Fibroblast of upper back skin (primary cell): ENCODE data around the gene NRG3.
A peak's percentile ranks its signal among the peaks of the same experiment; 100 is the strongest.

Experiments
- DNase-seq: peaks from one replicate; pipeline ENCODE4 v3.0.0-alpha.2; 2013

NRG3 gene

GRCh38 chr10:81874875-81875466 is at the start of gene NRG3:
TSS of gene NRG3 (plus strand) at chr10:81875194.
- no peak for DNase-seq

GRCh38 chr10:81828251-81828650 is 46.7 kb upstream of the NRG3 start:
- DNase-seq: no peak

GRCh38 chr10:81831060-81831459 is 43.9 kb upstream of the NRG3 start:
- DNase-seq: no peak

- DNase-seq: no peak
These were observed 36.0 kb upstream of the NRG3 start for GRCh38 chr10:81838950-81839349.

- no peak for DNase-seq
These were observed 32.0 kb upstream of the NRG3 start for GRCh38 chr10:81843042-81843441.

GRCh38 chr10:81847675-81848074 is 27.3 kb upstream of the NRG3 start:
- DNase-seq: no peak

GRCh38 chr10:81848514-81848913 is 26.5 kb upstream of the NRG3 start:
- DNase-seq: no peak

- no peak for DNase-seq
These were observed 26.1 kb upstream of the NRG3 start for GRCh38 chr10:81848931-81849330.

GRCh38 chr10:81862596-81862995 is 12.4 kb upstream of the NRG3 start:
- no peak for DNase-seq

- no peak for DNase-seq
These were observed 11.2 kb upstream of the NRG3 start for GRCh38 chr10:81863771-81864170.

- DNase-seq: no peak
These were observed 9.4 kb upstream of the NRG3 start for GRCh38 chr10:81865581-81865980.

- peak; percentile 14 for DNase-seq
These were observed 8.2 kb upstream of the NRG3 start for GRCh38 chr10:81866753-81867152.

GRCh38 chr10:81870472-81870871 is 4.5 kb upstream of the NRG3 start:
- DNase-seq: no peak

- DNase-seq: no peak
These were observed 3.4 kb upstream of the NRG3 start for GRCh38 chr10:81871558-81871957.

GRCh38 chr10:81872206-81872862 is 2.7 kb upstream of the NRG3 start:
- DNase-seq: no peak

- DNase-seq: no peak
These were observed 1.6 kb upstream of the NRG3 start for GRCh38 chr10:81873231-81873931.

GRCh38 chr10:81873932-81874816 is 820 bp upstream of the NRG3 start:
- DNase-seq: peak; percentile 9

GRCh38 chr10:81875467-81876252 is 666 bp downstream of the NRG3 start:
- DNase-seq: no peak

- DNase-seq: no peak
These were observed 1.5 kb downstream of the NRG3 start for GRCh38 chr10:81876253-81877077.

- no peak for DNase-seq
These were observed 2.6 kb downstream of the NRG3 start for GRCh38 chr10:81877596-81877995.

GRCh38 chr10:81882011-81882410 is 7.0 kb downstream of the NRG3 start:
- no peak for DNase-seq

GRCh38 chr10:81884856-81885255 is 9.9 kb downstream of the NRG3 start:
- DNase-seq: no peak
